ENCODE measurements around the gene PTPN12.

DNA sequence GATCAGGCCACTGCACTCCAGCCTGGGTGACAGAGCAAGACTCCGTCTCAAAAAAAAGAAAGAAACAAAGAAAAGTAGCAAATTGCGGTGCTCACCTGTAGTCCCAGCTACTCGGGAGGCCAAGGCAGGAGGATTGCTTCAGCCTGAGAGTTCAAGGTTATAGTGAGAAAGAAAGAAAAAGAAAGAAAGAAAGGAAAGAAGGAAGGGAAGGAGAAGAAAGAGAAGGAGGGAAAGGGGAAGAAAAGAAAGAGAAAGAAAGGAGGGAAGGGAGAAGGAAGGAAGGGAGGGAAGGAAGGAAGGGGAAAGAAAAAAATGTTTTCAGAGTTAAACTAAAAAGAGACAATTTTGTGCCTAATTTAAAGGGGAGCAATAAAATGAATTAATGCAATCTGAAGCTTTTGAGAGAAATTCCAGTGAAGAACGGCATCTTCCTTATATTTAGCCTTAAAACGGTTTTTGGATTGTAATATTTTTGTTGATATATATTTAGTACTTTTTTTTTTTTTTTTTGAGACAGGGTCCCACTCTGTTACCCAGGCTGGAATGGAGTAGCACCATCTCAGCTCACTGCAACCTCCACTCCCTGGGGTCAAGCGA, 111.7 kb downstream of the PTPN12 start:
- TF ChIP-seq, protein P1, sequence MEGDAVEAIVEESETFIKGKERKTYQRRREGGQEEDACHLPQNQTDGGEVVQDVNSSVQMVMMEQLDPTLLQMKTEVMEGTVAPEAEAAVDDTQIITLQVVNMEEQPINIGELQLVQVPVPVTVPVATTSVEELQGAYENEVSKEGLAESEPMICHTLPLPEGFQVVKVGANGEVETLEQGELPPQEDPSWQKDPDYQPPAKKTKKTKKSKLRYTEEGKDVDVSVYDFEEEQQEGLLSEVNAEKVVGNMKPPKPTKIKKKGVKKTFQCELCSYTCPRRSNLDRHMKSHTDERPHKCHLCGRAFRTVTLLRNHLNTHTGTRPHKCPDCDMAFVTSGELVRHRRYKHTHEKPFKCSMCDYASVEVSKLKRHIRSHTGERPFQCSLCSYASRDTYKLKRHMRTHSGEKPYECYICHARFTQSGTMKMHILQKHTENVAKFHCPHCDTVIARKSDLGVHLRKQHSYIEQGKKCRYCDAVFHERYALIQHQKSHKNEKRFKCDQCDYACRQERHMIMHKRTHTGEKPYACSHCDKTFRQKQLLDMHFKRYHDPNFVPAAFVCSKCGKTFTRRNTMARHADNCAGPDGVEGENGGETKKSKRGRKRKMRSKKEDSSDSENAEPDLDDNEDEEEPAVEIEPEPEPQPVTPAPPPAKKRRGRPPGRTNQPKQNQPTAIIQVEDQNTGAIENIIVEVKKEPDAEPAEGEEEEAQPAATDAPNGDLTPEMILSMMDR (IDR thresholded peaks at IDR 0.05) = no peak
- TF ChIP-seq POLR2A (IDR thresholded peaks at IDR 0.05) (no peak), EP300 (IDR thresholded peaks at IDR 0.05) (no peak)

All from sigmoid colon (tissue), 4 donors.